HepG2 (cell line): ENCODE measurements around the gene CLDN15. TPM values are rescaled to one million over a fixed set of nuclear protein-coding genes. Genes with fewer than 3 reads are reported as not detected.

Experiments
- ATAD3A ChIP-seq: sonication (generic); formaldehyde crosslinking; IDR thresholded peaks from 2 replicates; pipeline ENCODE4 v1.4.0; 2020; ENCODE audit warnings: missing genetic modification reagents
- ATF7 ChIP-seq, 2 experiments: fragments of 450-650 bp in 1 of 2; sonication (generic) in 1 of 2; formaldehyde crosslinking in 1 of 2; IDR thresholded peaks; 2 replicates each; pipeline versions ENCODE4 v1.4.0 to v1.6.1; 2016 to 2020; ENCODE audit warnings: antibody characterized with exemption in 1 of 2, mild to moderate bottlenecking in 1 of 2, missing genetic modification reagents in 1 of 2
- EZH2 ChIP-seq: conservative IDR thresholded peaks from 2 replicates; pipeline ENCODE4 v1.6.1; 2012; ENCODE audit warnings: mild to moderate bottlenecking, low read depth, low read length, moderate library complexity
- FUBP1 ChIP-seq: sonication (generic); formaldehyde crosslinking; IDR thresholded peaks from 2 replicates; pipeline ENCODE4 v1.5.1; 2020; ENCODE audit warnings: missing genetic modification reagents, mild to moderate bottlenecking, borderline replicate concordance
- GABPA ChIP-seq, 2 experiments: IDR thresholded peaks; 2 replicates each; pipeline ENCODE4 v1.6.1; 2011 to 2016; ENCODE audit warnings: low read depth in 2 of 2, low read length in 1 of 2, missing biosample characterization in 1 of 2, missing genetic modification characterization in 1 of 2
- HDAC2 ChIP-seq: sonication (generic); formaldehyde crosslinking; IDR thresholded peaks from 2 replicates; pipeline ENCODE4 v1.4.0; 2020; ENCODE audit warnings: missing genetic modification reagents
- PATZ1 ChIP-seq: sonication (generic); formaldehyde crosslinking; IDR thresholded peaks from 2 replicates; pipeline ENCODE4 v1.4.0; 2020; ENCODE audit warnings: missing genetic modification reagents
- PRPF4 ChIP-seq: fragments of 200-400 bp; formaldehyde crosslinking; IDR thresholded peaks from 2 replicates; pipeline ENCODE4 v1.6.1; 2016; ENCODE audit warnings: low read length, low read depth; ENCODE audit not compliant: poor library complexity, severe bottlenecking
- RFXAP ChIP-seq: sonication (generic); formaldehyde crosslinking; IDR thresholded peaks from 2 replicates; pipeline ENCODE4 v1.4.0; 2020; ENCODE audit warnings: missing genetic modification reagents, borderline replicate concordance
- SMAD9 ChIP-seq: sonication (generic); formaldehyde crosslinking; IDR thresholded peaks from 2 replicates; pipeline ENCODE4 v1.5.1; 2020; ENCODE audit warnings: mild to moderate bottlenecking, missing genetic modification reagents
- TEAD2 ChIP-seq: sonication (generic); formaldehyde crosslinking; IDR thresholded peaks from 2 replicates; pipeline ENCODE4 v1.9.0; 2021; ENCODE audit warnings: missing genetic modification reagents
- TOE1 ChIP-seq: sonication (generic); formaldehyde crosslinking; IDR thresholded peaks from 2 replicates; pipeline ENCODE4 v1.4.0; 2020; ENCODE audit warnings: mild to moderate bottlenecking, missing genetic modification reagents
- ZNF136 ChIP-seq: sonication (generic); formaldehyde crosslinking; IDR thresholded peaks from 2 replicates; pipeline ENCODE4 v1.8.1; 2022; ENCODE audit warnings: low read depth, mild to moderate bottlenecking, moderate library complexity, missing genetic modification reagents
- ZNF160 ChIP-seq: sonication (generic); formaldehyde crosslinking; IDR thresholded peaks from 2 replicates; pipeline ENCODE4 v1.8.0; 2022; ENCODE audit warnings: mild to moderate bottlenecking, inconsistent platforms, missing genetic modification reagents
- ZNF275 ChIP-seq: sonication (generic); formaldehyde crosslinking; IDR thresholded peaks from 2 replicates; pipeline ENCODE4 v1.8.0; 2022; ENCODE audit warnings: missing genetic modification reagents, mild to moderate bottlenecking, inconsistent platforms, borderline replicate concordance
- ZNF354B ChIP-seq: sonication (generic); formaldehyde crosslinking; IDR thresholded peaks from 2 replicates; pipeline ENCODE4 v1.8.0; 2022; ENCODE audit warnings: mild to moderate bottlenecking, missing genetic modification reagents
- ZNF569 ChIP-seq: sonication (generic); formaldehyde crosslinking; IDR thresholded peaks from 2 replicates; pipeline ENCODE4 v1.5.0; 2020; ENCODE audit warnings: mild to moderate bottlenecking, missing genetic modification reagents, moderate library complexity, borderline replicate concordance
- ZNF83 ChIP-seq: sonication (generic); formaldehyde crosslinking; IDR thresholded peaks from 2 replicates; pipeline ENCODE4 v1.4.0; 2020; ENCODE audit warnings: missing genetic modification reagents, mild to moderate bottlenecking, borderline replicate concordance
- polyA plus RNA-seq, 8 experiments: library from polyadenylated mRNA; depleted of rRNA in 3 of 8; stranded (reverse) in 7 of 8; unstranded in 1 of 8; fragments of >200 nt; fragmentation: Illumina TruSeq in 4 of 8; extraction: Trizol in 4 of 8; gene quantifications; 2 replicates each; pipeline versions ENCODE4 v1.2.1 to v1.2.3, GENCODE V29; 2011 to 2016; ENCODE audit warnings: low read depth in 4 of 8, missing spikeins in 1 of 8, mixed read lengths in 1 of 8; ENCODE audit not compliant: insufficient read depth in 1 of 8
- total RNA-seq, 5 experiments: library from RNA; depleted of rRNA; stranded (reverse); fragments of >200 nt; fragmentation: Illumina TruSeq; extraction: Trizol; gene quantifications; 2 replicates each; pipeline ENCODE4 v1.2.3, GENCODE V29; 2016; ENCODE audit warnings: low read depth in 1 of 5
- TF ChIP-seq, protein P1 (sequence below): sonication (generic); formaldehyde crosslinking; IDR thresholded peaks from 2 replicates; pipeline ENCODE4 v1.8.1; 2023; ENCODE audit warnings: mild to moderate bottlenecking, missing genetic modification reagents
- TF ChIP-seq, protein P2 (sequence below): sonication (generic); formaldehyde crosslinking; IDR thresholded peaks from 2 replicates; pipeline ENCODE4 v1.5.1; 2020; ENCODE audit warnings: missing genetic modification reagents, mild to moderate bottlenecking, borderline replicate concordance

The CLDN15 gene
- total and polyA plus RNA-seq, 2 of the 13 experiments (the other 11 are each of a cell fraction or from before 2014, with no cell fraction given): 7.1 to 17.8 TPM

GRCh38 chr7:101251871-101252659 is 14.5 kb upstream of the CLDN15 start (continued):
- no peak; the same call in 1 of the 2 replicates for TF ChIP-seq ZNF136 (CRISPR knock-in tag)
- TF ChIP-seq ZNF275 (CRISPR knock-in tag): 0 out of 2 replicates have a peak, but pooled peaks have one; percentile 22
- no peak for TF ChIP-seq FUBP1 (CRISPR knock-in tag)
- no peak; the same call in 1 of the 2 replicates for TF ChIP-seq ZNF160 (CRISPR knock-in tag)
- no peak; the same call in 1 of the 2 replicates for TF ChIP-seq PATZ1 (CRISPR knock-in tag)
- TF ChIP-seq, protein P1, sequence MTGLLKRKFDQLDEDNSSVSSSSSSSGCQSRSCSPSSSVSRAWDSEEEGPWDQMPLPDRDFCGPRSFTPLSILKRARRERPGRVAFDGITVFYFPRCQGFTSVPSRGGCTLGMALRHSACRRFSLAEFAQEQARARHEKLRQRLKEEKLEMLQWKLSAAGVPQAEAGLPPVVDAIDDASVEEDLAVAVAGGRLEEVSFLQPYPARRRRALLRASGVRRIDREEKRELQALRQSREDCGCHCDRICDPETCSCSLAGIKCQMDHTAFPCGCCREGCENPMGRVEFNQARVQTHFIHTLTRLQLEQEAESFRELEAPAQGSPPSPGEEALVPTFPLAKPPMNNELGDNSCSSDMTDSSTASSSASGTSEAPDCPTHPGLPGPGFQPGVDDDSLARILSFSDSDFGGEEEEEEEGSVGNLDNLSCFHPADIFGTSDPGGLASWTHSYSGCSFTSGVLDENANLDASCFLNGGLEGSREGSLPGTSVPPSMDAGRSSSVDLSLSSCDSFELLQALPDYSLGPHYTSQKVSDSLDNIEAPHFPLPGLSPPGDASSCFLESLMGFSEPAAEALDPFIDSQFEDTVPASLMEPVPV: peak; percentile 52; the same call in 1 of the 2 replicates
- TF ChIP-seq SMAD9 (CRISPR knock-in tag): 0 out of 2 replicates have a peak, but pooled peaks have one; percentile 42
- TF ChIP-seq PRPF4: no peak
- no peak for TF ChIP-seq ZNF354B
- peak; percentile 55 for TF ChIP-seq GABPA (IDR thresholded peaks at IDR 0.05; ENCODE audit: low read depth, low read length)
- peak; percentile 91 for TF ChIP-seq GABPA (CRISPR knock-in tag; IDR thresholded peaks at IDR 0.05; ENCODE audit: low read depth)
- TF ChIP-seq TEAD2: no peak
- TF ChIP-seq ZNF83: no peak
- TF ChIP-seq TOE1 (CRISPR knock-in tag): no peak
- TF ChIP-seq HDAC2 (CRISPR knock-in tag): peak; percentile 56; the same call in 1 of the 2 replicates
- TF ChIP-seq RFXAP (CRISPR knock-in tag): no peak
- 0 out of 2 replicates have a peak, but pooled peaks have one; percentile 32 for TF ChIP-seq ATAD3A
- TF ChIP-seq, protein P2, sequence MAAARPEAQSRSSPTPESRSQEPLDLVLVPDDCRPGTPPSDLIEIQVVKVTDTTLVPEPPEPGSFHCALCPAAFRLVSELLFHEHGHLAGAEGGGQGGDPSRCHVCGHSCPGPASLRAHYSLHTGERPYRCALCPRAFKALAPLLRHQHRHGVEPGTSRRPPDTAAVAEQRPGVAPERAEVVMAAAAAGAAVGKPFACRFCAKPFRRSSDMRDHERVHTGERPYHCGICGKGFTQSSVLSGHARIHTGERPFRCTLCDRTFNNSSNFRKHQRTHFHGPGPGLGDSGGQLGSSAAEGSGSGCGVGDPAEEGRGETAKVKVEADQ (CRISPR knock-in tag): no peak
- TF ChIP-seq EZH2: no peak
- TF ChIP-seq ZNF569 (CRISPR knock-in tag): no peak
- TF ChIP-seq ATF7 (IDR thresholded peaks at IDR 0.05): no peak
- no peak for TF ChIP-seq ATF7 (CRISPR knock-in tag; IDR thresholded peaks at IDR 0.05)
